Measurements from ENCODE around the gene TIMM17B. TPM values are rescaled to one million over a fixed set of nuclear protein-coding genes. Genes with fewer than 3 reads are reported as not detected.

The TIMM17B gene
- total RNA-seq, 1 donor from 2014 or later: 70.6 TPM

- no peak for TF ChIP-seq CTCF (IDR thresholded peaks at IDR 0.05; ENCODE audit: unreplicated experiment)
- Mint-ChIP-seq H3K27me3 (ENCODE audit: unreplicated experiment) (no peaks in the 10 kb centered on the region), H3K27ac (ENCODE audit: unreplicated experiment) (no peak overlapping the region), H3K4me3 (ENCODE audit: unreplicated experiment) (no peak overlapping the region), H3K4me1 (ENCODE audit: unreplicated experiment) (no peaks in the 10 kb centered on the region), H3K9me3 (ENCODE audit: unreplicated experiment) (no peaks in the 10 kb centered on the region), H3K36me3 (ENCODE audit: low read depth, unreplicated experiment) (peaks cover 13% of the 10 kb centered on the region)
- no peak for DNase-seq (ENCODE audit: low spot score)
Observed at GRCh38 chrX:48935301-48935670, 37.7 kb upstream of the TIMM17B start.

GRCh38 chrX:48934581-48935300, 37.2 kb upstream of the TIMM17B start:
- TF ChIP-seq CTCF (IDR thresholded peaks at IDR 0.05; ENCODE audit: unreplicated experiment): no peak
- Mint-ChIP-seq H3K36me3 (ENCODE audit: low read depth, unreplicated experiment) (peaks cover 16% of the 10 kb centered on the region), H3K4me1 (ENCODE audit: unreplicated experiment) (no peaks in the 10 kb centered on the region), H3K9me3 (ENCODE audit: unreplicated experiment) (no peaks in the 10 kb centered on the region), H3K4me3 (ENCODE audit: unreplicated experiment) (no peak overlapping the region), H3K27ac (ENCODE audit: unreplicated experiment) (no peak overlapping the region), H3K27me3 (ENCODE audit: unreplicated experiment) (no peaks in the 10 kb centered on the region)
- no peak for DNase-seq (ENCODE audit: low spot score)

GRCh38 chrX:48933757-48934156, 36.2 kb upstream of the TIMM17B start:
- Mint-ChIP-seq H3K9me3 (ENCODE audit: unreplicated experiment) (no peaks in the 10 kb centered on the region), H3K4me1 (ENCODE audit: unreplicated experiment) (no peaks in the 10 kb centered on the region), H3K4me3 (ENCODE audit: unreplicated experiment) (no peak overlapping the region), H3K27ac (ENCODE audit: unreplicated experiment) (peak overlapping the region; percentile 36), H3K27me3 (ENCODE audit: unreplicated experiment) (no peaks in the 10 kb centered on the region), H3K36me3 (ENCODE audit: low read depth, unreplicated experiment) (peaks cover 8% of the 10 kb centered on the region)
- no peak for DNase-seq (ENCODE audit: low spot score)
- no peak for TF ChIP-seq CTCF (IDR thresholded peaks at IDR 0.05; ENCODE audit: unreplicated experiment)

GRCh38 chrX:48927736-48928382, 30.3 kb upstream of the TIMM17B start:
- no peaks in the 10 kb centered on the region for H3K9me3 Mint-ChIP-seq (ENCODE audit: unreplicated experiment)
- peaks cover 7% of the 10 kb centered on the region for H3K27me3 Mint-ChIP-seq (ENCODE audit: unreplicated experiment)
- H3K4me3 Mint-ChIP-seq (ENCODE audit: unreplicated experiment): no peak overlapping the region
- TF ChIP-seq CTCF (IDR thresholded peaks at IDR 0.05; ENCODE audit: unreplicated experiment): no peak
- no peak overlapping the region for H3K27ac Mint-ChIP-seq (ENCODE audit: unreplicated experiment)
- H3K4me1 Mint-ChIP-seq (ENCODE audit: unreplicated experiment): peaks cover 8% of the 10 kb centered on the region
- DNase-seq (ENCODE audit: low spot score): no peak
- peaks cover 13% of the 10 kb centered on the region for H3K36me3 Mint-ChIP-seq (ENCODE audit: low read depth, unreplicated experiment)

- Mint-ChIP-seq H3K4me3 (ENCODE audit: unreplicated experiment) (no peak overlapping the region), H3K9me3 (ENCODE audit: unreplicated experiment) (no peaks in the 10 kb centered on the region), H3K27ac (ENCODE audit: unreplicated experiment) (peak overlapping the region; percentile 64), H3K4me1 (ENCODE audit: unreplicated experiment) (peaks cover 8% of the 10 kb centered on the region), H3K36me3 (ENCODE audit: low read depth, unreplicated experiment) (peaks cover 12% of the 10 kb centered on the region), H3K27me3 (ENCODE audit: unreplicated experiment) (peaks cover 9% of the 10 kb centered on the region)
- no peak for TF ChIP-seq CTCF (IDR thresholded peaks at IDR 0.05; ENCODE audit: unreplicated experiment)
- no peak for DNase-seq (ENCODE audit: low spot score)
Observed at GRCh38 chrX:48927123-48927522, 29.6 kb upstream of the TIMM17B start.
